GM12878 (cell line): ENCODE data around the gene DDX27. TPM values are rescaled to one million over a fixed set of nuclear protein-coding genes. Genes with fewer than 3 reads are reported as not detected.
A peak's percentile ranks its signal among the peaks of the same experiment; 100 is the strongest.

Experiments
- ATAC-seq: fragments of 200-7000 bp; cut with Tn5 transposase; 3 replicates; pipeline ENCODE4 v1.9.1; 2020; ENCODE audit warnings: mild to moderate bottlenecking, moderate library complexity
- BruUV-seq: library from RNA; stranded (reverse); fragments of 400-500 nt; replicated peaks from 2 replicates; lab custom pipeline; 2021; lab: Mats Ljungman, UMichigan
- CTCF ChIA-PET: fragments of 300-600 bp; sonication (Branson Sonifier 250); formaldehyde crosslinking; extraction: SDS; loops from one replicate; lab custom pipeline; 2021; ENCODE audit warnings: inconsistent platforms; lab: Yijun Ruan, JAX
- POLR2A ChIA-PET: fragments of 350-600 bp; formaldehyde crosslinking; extraction: SDS; loops from one replicate; lab custom pipeline; 2021; ENCODE audit warnings: inconsistent platforms; lab: Charles Lee
- RAD21 ChIA-PET: fragments of 300-600 bp; sonication (Branson Sonifier 250); formaldehyde crosslinking; loops from one replicate; lab custom pipeline; 2023; ENCODE audit warnings: antibody characterized with exemption; ENCODE audit not compliant: unreplicated experiment; lab: Charles Lee
- SMC1A ChIA-PET: fragments of 300-600 bp; sonication (Branson Sonifier 250); formaldehyde crosslinking; loops from one replicate; lab custom pipeline; 2023; ENCODE audit not compliant: unreplicated experiment, uncharacterized antibody; lab: Charles Lee
- DNase-seq: peaks from one replicate; pipeline ENCODE4 v3.0.0-alpha.2; 2011; ENCODE audit warnings: low read depth, low spot score
- FAIRE-seq: peaks from 3 replicates; lab custom pipeline; 2011; peaks lifted over from hg19 to GRCh38; lab: Jason Lieb, UNC
- H2AFZ ChIP-seq: 2 replicates; pipeline ENCODE4 v1.6.0; 2011; ENCODE audit warnings: low read depth, low read length, control low read depth; ENCODE audit not compliant: control insufficient read depth
- H3K27ac ChIP-seq: 2 replicates; pipeline ENCODE4 v1.5.1; 2011; ENCODE audit warnings: control low read depth; ENCODE audit not compliant: control insufficient read depth, insufficient read depth
- H3K27me3 ChIP-seq, 2 experiments: replicated peaks in 1 of 2; 2 replicates each; pipeline versions ENCODE4 v1.6.0 to v1.6.1; 2011; ENCODE audit warnings: low read length in 1 of 2; ENCODE audit not compliant: control insufficient read depth in 2 of 2, insufficient read depth in 2 of 2
- H3K36me3 ChIP-seq, 2 experiments: 2 replicates each; pipeline ENCODE4 v1.5.1; 2011; ENCODE audit warnings: low read length in 1 of 2; ENCODE audit not compliant: control insufficient read depth in 2 of 2, insufficient read depth in 2 of 2
- H3K4me1 ChIP-seq: 2 replicates; pipeline ENCODE4 v1.6.1; 2011; ENCODE audit warnings: mild to moderate bottlenecking, low read length, moderate library complexity, mixed read lengths; ENCODE audit not compliant: control insufficient read depth, insufficient read depth
- H3K4me2 ChIP-seq: 2 replicates; pipeline ENCODE4 v1.6.0; 2011; ENCODE audit warnings: control low read depth; ENCODE audit not compliant: control insufficient read depth, insufficient read depth
- H3K4me3 ChIP-seq: fragments of 200-600 bp; sonication (generic); 2 replicates; pipeline ENCODE4 v1.5.1; 2016
- H3K79me2 ChIP-seq: 2 replicates; pipeline ENCODE4 v1.6.0; 2011; ENCODE audit warnings: low read length; ENCODE audit not compliant: control insufficient read depth, insufficient read depth
- H3K9ac ChIP-seq: 2 replicates; pipeline ENCODE4 v1.8.0; 2011; ENCODE audit warnings: low read length, control low read depth, mixed read lengths; ENCODE audit not compliant: control insufficient read depth, insufficient read depth
- H3K9me3 ChIP-seq: replicated peaks from 3 replicates; pipeline ENCODE4 v1.5.1; 2011; ENCODE audit warnings: mild to moderate bottlenecking, low read length; ENCODE audit not compliant: control insufficient read depth, insufficient read depth
- H4K20me1 ChIP-seq: 2 replicates; pipeline ENCODE4 v1.6.0; 2011; ENCODE audit not compliant: control insufficient read depth, insufficient read depth
- CBX5 ChIP-seq: sonication (generic); IDR thresholded peaks from 2 replicates; pipeline ENCODE4 v1.6.1; 2016; ENCODE audit warnings: low read depth, moderate library complexity, mild to moderate bottlenecking, inconsistent platforms
- EZH2 ChIP-seq: IDR thresholded peaks from 2 replicates; pipeline ENCODE4 v1.6.1; 2012; ENCODE audit warnings: low read depth, mild to moderate bottlenecking, control low read depth, inconsistent platforms, low read length, borderline replicate concordance; ENCODE audit not compliant: control insufficient read depth
- IRF3 ChIP-seq: fragments of 450-650 bp; IDR thresholded peaks from 2 replicates; pipeline ENCODE4 v1.6.1; 2014; ENCODE audit warnings: mild to moderate bottlenecking
- NFXL1 ChIP-seq: fragments of 450-650 bp; IDR thresholded peaks from 2 replicates; pipeline ENCODE4 v1.6.1; 2017; ENCODE audit warnings: antibody characterized with exemption, mild to moderate bottlenecking, borderline replicate concordance
- RUNX3 ChIP-seq: IDR thresholded peaks from 2 replicates; pipeline ENCODE4 v1.6.1; 2012; ENCODE audit warnings: low read length, inconsistent platforms
- SIX5 ChIP-seq: IDR thresholded peaks from 2 replicates; pipeline ENCODE4 v1.6.1; 2011; ENCODE audit warnings: mild to moderate bottlenecking, low read depth, low read length, moderate library complexity; ENCODE audit not compliant: severe bottlenecking
- ZNF24 ChIP-seq: fragments of 450-650 bp; IDR thresholded peaks from 2 replicates; pipeline ENCODE4 v1.6.1; 2017; ENCODE audit warnings: antibody characterized with exemption, mild to moderate bottlenecking
- WGBS: methylation state at CpG from one replicate; pipeline ENCODE4 v1.1.6; 2016; ENCODE audit warnings: low lambda C conversion rate; ENCODE audit not compliant: insufficient replicate concordance, insufficient coverage; ENCODE audit errors: missing lambda C conversion rate; 5-methylcytosine and 5-hydroxymethylcytosine counted together
- in situ Hi-C: fragments of 300-500 bp; cut with MboI; formaldehyde crosslinking; loops from 9 replicates; pipeline ENCODE4 v1.14.3; 2018; ENCODE audit warnings: mixed read lengths
- intact Hi-C: fragments of 100-400 bp; cut with micrococcal nuclease; formaldehyde crosslinking; loops from one replicate; pipeline ENCODE4 v1.14.2; 2022; ENCODE audit not compliant: unreplicated experiment
- polyA plus RNA-seq, 11 experiments: library from polyadenylated mRNA; depleted of rRNA in 4 of 11; unstranded in 6 of 11; stranded (reverse) in 5 of 11; fragments of >200 nt; fragmentation: Nextera tagmentation in 4 of 11; fragmentation: Illumina TruSeq in 1 of 11; extraction: Ambion mirVana in 4 of 11; extraction: Trizol in 1 of 11; gene quantifications; 1 replicate in 1 of 11; 2 replicates in 10 of 11; pipeline versions ENCODE4 v1.2.1 to v1.2.3, GENCODE V29; 2011 to 2016; ENCODE audit warnings: inconsistent platforms in 2 of 11, missing spikeins in 2 of 11, low read depth in 1 of 11
- total RNA-seq, 4 experiments: library from RNA; depleted of rRNA in 3 of 4; stranded (reverse); fragments of >200 nt in 3 of 4; fragmentation: Illumina TruSeq in 1 of 4; extraction: Trizol in 1 of 4; gene quantifications; 2 replicates each; pipeline versions ENCODE4 v1.2.1 to v1.2.3, GENCODE V29; 2013 to 2021
- TF ChIP-seq, protein P1 (sequence below): IDR thresholded peaks from 2 replicates; pipeline ENCODE4 v1.6.1; 2011; ENCODE audit warnings: borderline replicate concordance, low read depth, mild to moderate bottlenecking, moderate library complexity, low read length; ENCODE audit not compliant: insufficient read depth, poor library complexity, severe bottlenecking
- TF ChIP-seq, protein P2 (sequence below): fragments of 450-650 bp; formaldehyde crosslinking; IDR thresholded peaks from 2 replicates; pipeline ENCODE4 v1.5.0; 2022; ENCODE audit warnings: mild to moderate bottlenecking, missing genetic modification characterization
- TF ChIP-seq, protein P3 (sequence below): fragments of 450-650 bp; IDR thresholded peaks from 2 replicates; pipeline ENCODE4 v1.6.1; 2017; ENCODE audit warnings: antibody characterized with exemption, mild to moderate bottlenecking, moderate library complexity

DDX27 gene
- total and polyA plus RNA-seq, 10 of the 15 experiments (the other 5 are each of a cell fraction or from before 2014, with no cell fraction given) = 19.8 to 78.8 (median 54.9) TPM

- TF ChIP-seq EZH2 (no peak), RUNX3 (no peak)
Measured at GRCh38 chr20:49174183-49174582, 45.0 kb upstream of the DDX27 start (continued).

- in situ Hi-C loops = no loop called here
- Histone ChIP-seq H3K27ac (peak overlapping the region; percentile 74), H3K4me3 (peak overlapping the region; percentile 34), H3K27me3 (no peaks in the 10 kb centered on the region), H3K9me3 (no peaks in the 10 kb centered on the region), H3K36me3 (no peaks in the 10 kb centered on the region; a peak in 1 of 4 replicates), H2AFZ (no peak overlapping the region), H3K4me1 (peaks cover 16% of the 10 kb centered on the region; the same call in 1 of the 2 replicates), H4K20me1 (no peaks in the 10 kb centered on the region), H3K9ac (peak overlapping the region; percentile 53; the same call in 1 of the 2 replicates), H3K79me2 (peaks cover 80% of the 10 kb centered on the region), H3K4me2 (peak overlapping the region; percentile 17)
- CTCF ChIA-PET = interaction anchor here (0.5 to 10.1 kb wide), 13 partner anchors 11 to 1642 kb away, joined by 3 to 113 read pairs (median 4); partner anchors contain the start of gene DDX27
- POLR2A ChIA-PET = interaction anchor here (0.8 to 14.2 kb wide), 11 partner anchors 9 to 132 kb away, joined by 3 to 214 read pairs (median 4); partner anchors contain the start of gene STAU1
- intact Hi-C loops = loop anchor here (5.0 kb wide), 1 partner anchor 98 kb away; the partner anchor contains the start of gene ZNFX1
- SMC1A ChIA-PET = interaction anchor here (0.6 to 13.5 kb wide), 21 partner anchors 9 to 1570 kb away, joined by 3 to 271 read pairs (median 4); partner anchors contain the start of gene STAU1
- BruUV-seq = no TSS peak
- FAIRE-seq (peak; percentile 23), ATAC-seq (peak; percentile 89), DNase-seq (no peak)
- 0% methylated on average over 1 of the region's 1 CpG for WGBS
- RAD21 ChIA-PET = interaction anchor here (0.7 to 10.7 kb wide), 16 partner anchors 9 to 97 kb away, joined by 3 to 197 read pairs (median 4); partner anchors contain the start of gene DDX27
- TF ChIP-seq, protein P1, sequence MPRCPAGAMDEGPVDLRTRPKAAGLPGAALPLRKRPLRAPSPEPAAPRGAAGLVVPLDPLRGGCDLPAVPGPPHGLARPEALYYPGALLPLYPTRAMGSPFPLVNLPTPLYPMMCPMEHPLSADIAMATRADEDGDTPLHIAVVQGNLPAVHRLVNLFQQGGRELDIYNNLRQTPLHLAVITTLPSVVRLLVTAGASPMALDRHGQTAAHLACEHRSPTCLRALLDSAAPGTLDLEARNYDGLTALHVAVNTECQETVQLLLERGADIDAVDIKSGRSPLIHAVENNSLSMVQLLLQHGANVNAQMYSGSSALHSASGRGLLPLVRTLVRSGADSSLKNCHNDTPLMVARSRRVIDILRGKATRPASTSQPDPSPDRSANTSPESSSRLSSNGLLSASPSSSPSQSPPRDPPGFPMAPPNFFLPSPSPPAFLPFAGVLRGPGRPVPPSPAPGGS = no peak
- no peak for TF ChIP-seq CBX5
- TF ChIP-seq NFXL1 = no peak
- TF ChIP-seq ZNF24 = no peak
- TF ChIP-seq, protein P2, sequence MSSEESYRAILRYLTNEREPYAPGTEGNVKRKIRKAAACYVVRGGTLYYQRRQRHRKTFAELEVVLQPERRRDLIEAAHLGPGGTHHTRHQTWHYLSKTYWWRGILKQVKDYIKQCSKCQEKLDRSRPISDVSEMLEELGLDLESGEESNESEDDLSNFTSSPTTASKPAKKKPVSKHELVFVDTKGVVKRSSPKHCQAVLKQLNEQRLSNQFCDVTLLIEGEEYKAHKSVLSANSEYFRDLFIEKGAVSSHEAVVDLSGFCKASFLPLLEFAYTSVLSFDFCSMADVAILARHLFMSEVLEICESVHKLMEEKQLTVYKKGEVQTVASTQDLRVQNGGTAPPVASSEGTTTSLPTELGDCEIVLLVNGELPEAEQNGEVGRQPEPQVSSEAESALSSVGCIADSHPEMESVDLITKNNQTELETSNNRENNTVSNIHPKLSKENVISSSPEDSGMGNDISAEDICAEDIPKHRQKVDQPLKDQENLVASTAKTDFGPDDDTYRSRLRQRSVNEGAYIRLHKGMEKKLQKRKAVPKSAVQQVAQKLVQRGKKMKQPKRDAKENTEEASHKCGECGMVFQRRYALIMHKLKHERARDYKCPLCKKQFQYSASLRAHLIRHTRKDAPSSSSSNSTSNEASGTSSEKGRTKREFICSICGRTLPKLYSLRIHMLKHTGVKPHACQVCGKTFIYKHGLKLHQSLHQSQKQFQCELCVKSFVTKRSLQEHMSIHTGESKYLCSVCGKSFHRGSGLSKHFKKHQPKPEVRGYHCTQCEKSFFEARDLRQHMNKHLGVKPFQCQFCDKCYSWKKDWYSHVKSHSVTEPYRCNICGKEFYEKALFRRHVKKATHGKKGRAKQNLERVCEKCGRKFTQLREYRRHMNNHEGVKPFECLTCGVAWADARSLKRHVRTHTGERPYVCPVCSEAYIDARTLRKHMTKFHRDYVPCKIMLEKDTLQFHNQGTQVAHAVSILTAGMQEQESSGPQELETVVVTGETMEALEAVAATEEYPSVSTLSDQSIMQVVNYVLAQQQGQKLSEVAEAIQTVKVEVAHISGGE (CRISPR knock-in tag) = no peak
- TF ChIP-seq, protein P3, sequence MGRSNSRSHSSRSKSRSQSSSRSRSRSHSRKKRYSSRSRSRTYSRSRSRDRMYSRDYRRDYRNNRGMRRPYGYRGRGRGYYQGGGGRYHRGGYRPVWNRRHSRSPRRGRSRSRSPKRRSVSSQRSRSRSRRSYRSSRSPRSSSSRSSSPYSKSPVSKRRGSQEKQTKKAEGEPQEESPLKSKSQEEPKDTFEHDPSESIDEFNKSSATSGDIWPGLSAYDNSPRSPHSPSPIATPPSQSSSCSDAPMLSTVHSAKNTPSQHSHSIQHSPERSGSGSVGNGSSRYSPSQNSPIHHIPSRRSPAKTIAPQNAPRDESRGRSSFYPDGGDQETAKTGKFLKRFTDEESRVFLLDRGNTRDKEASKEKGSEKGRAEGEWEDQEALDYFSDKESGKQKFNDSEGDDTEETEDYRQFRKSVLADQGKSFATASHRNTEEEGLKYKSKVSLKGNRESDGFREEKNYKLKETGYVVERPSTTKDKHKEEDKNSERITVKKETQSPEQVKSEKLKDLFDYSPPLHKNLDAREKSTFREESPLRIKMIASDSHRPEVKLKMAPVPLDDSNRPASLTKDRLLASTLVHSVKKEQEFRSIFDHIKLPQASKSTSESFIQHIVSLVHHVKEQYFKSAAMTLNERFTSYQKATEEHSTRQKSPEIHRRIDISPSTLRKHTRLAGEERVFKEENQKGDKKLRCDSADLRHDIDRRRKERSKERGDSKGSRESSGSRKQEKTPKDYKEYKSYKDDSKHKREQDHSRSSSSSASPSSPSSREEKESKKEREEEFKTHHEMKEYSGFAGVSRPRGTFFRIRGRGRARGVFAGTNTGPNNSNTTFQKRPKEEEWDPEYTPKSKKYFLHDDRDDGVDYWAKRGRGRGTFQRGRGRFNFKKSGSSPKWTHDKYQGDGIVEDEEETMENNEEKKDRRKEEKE = no peak
- TF ChIP-seq SIX5 = no peak
- no peak for TF ChIP-seq IRF3
Measured at GRCh38 chr20:49179368-49180277, 39.6 kb upstream of the DDX27 start.
